H9 (cell line): ENCODE results near the gene EBLN2. TPM values are rescaled to one million over a fixed set of nuclear protein-coding genes. Genes with fewer than 3 reads are reported as not detected.

Source experiments
- DNase-seq: peaks from one replicate; pipeline ENCODE4 v3.0.0-alpha.2; 2017
- H2AFZ ChIP-seq: one replicate; pipeline ENCODE4 v1.6.1; 2013; ENCODE audit warnings: mild to moderate bottlenecking, low read length, control low read depth, moderate library complexity
- H2AK5ac ChIP-seq: 2 replicates; pipeline ENCODE4 v1.6.1; 2013; ENCODE audit warnings: low read length, control low read depth, mixed read lengths; ENCODE audit not compliant: insufficient read length
- H2BK120ac ChIP-seq: one replicate; pipeline ENCODE4 v1.6.1; 2013; ENCODE audit warnings: low read depth, mild to moderate bottlenecking, low read length, control low read depth, inconsistent platforms; ENCODE audit not compliant: poor library complexity, severe bottlenecking
- H2BK12ac ChIP-seq: 2 replicates; pipeline ENCODE4 v1.6.1; 2013; ENCODE audit warnings: low read length, control low read depth, mixed read lengths, low read depth; ENCODE audit not compliant: insufficient read length
- H2BK15ac ChIP-seq: 2 replicates; pipeline ENCODE4 v1.6.1; 2013; ENCODE audit warnings: low read depth, low read length, control low read depth
- H2BK20ac ChIP-seq: one replicate; pipeline ENCODE4 v1.6.1; 2013; ENCODE audit warnings: low read depth, mild to moderate bottlenecking, low read length, control low read depth, inconsistent platforms; ENCODE audit not compliant: poor library complexity, severe bottlenecking
- H2BK5ac ChIP-seq: 2 replicates; pipeline ENCODE4 v1.6.1; 2013; ENCODE audit warnings: low read length, control low read depth, mixed read lengths; ENCODE audit not compliant: insufficient read length
- H3K14ac ChIP-seq: 2 replicates; pipeline ENCODE4 v1.6.1; 2013; ENCODE audit warnings: low read length, control low read depth; ENCODE audit not compliant: insufficient read depth
- H3K18ac ChIP-seq: 2 replicates; pipeline ENCODE4 v1.6.1; 2013; ENCODE audit warnings: low read depth, mild to moderate bottlenecking, mixed read lengths, low read length, control low read depth; ENCODE audit not compliant: insufficient read length
- H3K23ac ChIP-seq: 2 replicates; pipeline ENCODE4 v1.6.1; 2013; ENCODE audit warnings: low read length, control low read depth, mixed read lengths, low read depth; ENCODE audit not compliant: insufficient read length
- H3K23me2 ChIP-seq: 2 replicates; pipeline ENCODE4 v1.6.1; 2013; ENCODE audit warnings: low read depth, mild to moderate bottlenecking, mixed read lengths, low read length, control low read depth; ENCODE audit not compliant: insufficient read length, poor library complexity, severe bottlenecking
- H3K27ac ChIP-seq: 2 replicates; pipeline ENCODE4 v1.5.1; 2013; ENCODE audit warnings: low read length, control low read depth, mixed read lengths, low read depth; ENCODE audit not compliant: insufficient read length
- H3K27me3 ChIP-seq: 2 replicates; pipeline ENCODE4 v1.6.1; 2013; ENCODE audit warnings: low read length, control low read depth, inconsistent platforms; ENCODE audit not compliant: insufficient read depth
- H3K4ac ChIP-seq: 2 replicates; pipeline ENCODE4 v1.6.1; 2013; ENCODE audit warnings: low read depth, mild to moderate bottlenecking, control low read depth, inconsistent platforms, low read length, moderate library complexity
- H3K4me1 ChIP-seq: 2 replicates; pipeline ENCODE4 v1.6.1; 2013; ENCODE audit warnings: low read length, control low read depth, inconsistent platforms; ENCODE audit not compliant: insufficient read depth
- H3K4me2 ChIP-seq: 2 replicates; pipeline ENCODE4 v1.6.1; 2013; ENCODE audit warnings: low read length, control low read depth, mixed read lengths; ENCODE audit not compliant: insufficient read length, insufficient read depth
- H3K56ac ChIP-seq: 2 replicates; pipeline ENCODE4 v1.6.1; 2013; ENCODE audit warnings: low read depth, mild to moderate bottlenecking, mixed read lengths, low read length, control low read depth; ENCODE audit not compliant: insufficient read length
- H3K79me1 ChIP-seq: 2 replicates; pipeline ENCODE4 v1.6.1; 2013; ENCODE audit warnings: low read depth, mild to moderate bottlenecking, moderate library complexity, low read length, control low read depth, inconsistent platforms; ENCODE audit not compliant: insufficient read depth, poor library complexity, severe bottlenecking
- H3K79me2 ChIP-seq: 2 replicates; pipeline ENCODE4 v1.6.1; 2013; ENCODE audit warnings: low read length, control low read depth, inconsistent platforms; ENCODE audit not compliant: insufficient read depth
- H3K9ac ChIP-seq: 2 replicates; pipeline ENCODE4 v1.6.1; 2013; ENCODE audit warnings: low read length, control low read depth, mixed read lengths; ENCODE audit not compliant: insufficient read length; ENCODE audit errors: extremely low read depth
- H3K9me3 ChIP-seq: one replicate; pipeline ENCODE4 v1.6.1; 2013; ENCODE audit warnings: low read depth, low read length, inconsistent platforms; ENCODE audit not compliant: control insufficient read depth
- H3T11ph ChIP-seq: one replicate; pipeline ENCODE4 v1.6.1; 2013; ENCODE audit warnings: mild to moderate bottlenecking, low read length, control low read depth, inconsistent platforms
- H4K20me1 ChIP-seq: one replicate; pipeline ENCODE4 v1.6.1; 2013; ENCODE audit not compliant: control insufficient read depth, insufficient read length, insufficient read depth
- H4K5ac ChIP-seq: 2 replicates; pipeline ENCODE4 v1.6.1; 2013; ENCODE audit warnings: low read depth, mild to moderate bottlenecking, mixed read lengths, low read length, control low read depth; ENCODE audit not compliant: insufficient read length
- H4K8ac ChIP-seq: replicated peaks from 2 replicates; pipeline ENCODE4 v1.6.1; 2013; ENCODE audit warnings: low read length, control low read depth, mixed read lengths, low read depth; ENCODE audit not compliant: insufficient read length
- H4K91ac ChIP-seq: 2 replicates; pipeline ENCODE4 v1.6.1; 2013; ENCODE audit warnings: low read depth, mild to moderate bottlenecking, moderate library complexity, mixed read lengths, low read length, control low read depth; ENCODE audit not compliant: insufficient read length
- H3K27ac Mint-ChIP-seq, 3 experiments: 2 replicates in 2 of 3; 3 replicates in 1 of 3; pipeline ENCODE4 v1.8.0; 2020 to 2021; ENCODE audit warnings: mixed read lengths in 3 of 3, mild to moderate bottlenecking in 1 of 3, moderate library complexity in 1 of 3
- H3K27me3 Mint-ChIP-seq: 2 replicates; pipeline ENCODE4 v1.8.0; 2021; ENCODE audit warnings: low read depth, mild to moderate bottlenecking, moderate library complexity, mixed read lengths
- H3K36me3 Mint-ChIP-seq, 3 experiments: 2 replicates in 2 of 3; 3 replicates in 1 of 3; pipeline ENCODE4 v1.8.0; 2020 to 2021; ENCODE audit warnings: low read depth in 3 of 3, mixed read lengths in 3 of 3; ENCODE audit not compliant: insufficient read depth in 1 of 3
- H3K4me1 Mint-ChIP-seq, 2 experiments: 2 replicates each; pipeline ENCODE4 v1.8.0; 2020; ENCODE audit warnings: mixed read lengths in 2 of 2
- H3K4me3 Mint-ChIP-seq, 2 experiments: 2 replicates in 1 of 2; 3 replicates in 1 of 2; pipeline ENCODE4 v1.8.0; 2020 to 2021; ENCODE audit warnings: mild to moderate bottlenecking in 2 of 2, mixed read lengths in 2 of 2, moderate library complexity in 1 of 2
- H3K9me3 Mint-ChIP-seq, 2 experiments: 2 replicates in 1 of 2; 3 replicates in 1 of 2; pipeline ENCODE4 v1.8.0; 2020; ENCODE audit warnings: mild to moderate bottlenecking in 2 of 2, mixed read lengths in 2 of 2, moderate library complexity in 1 of 2
- WGBS: extraction: QIAGEN DNeasy Blood & Tissue Kit; methylation state at CpG from one replicate; pipeline ENCODE4 v1.1.7; 2013; ENCODE audit warnings: missing lambda C conversion rate, low lambda C conversion rate, mixed read lengths; ENCODE audit not compliant: insufficient read length; ENCODE audit errors: extremely low coverage; 5-methylcytosine and 5-hydroxymethylcytosine counted together
- total RNA-seq: library from RNA; stranded (reverse); gene quantifications from 2 replicates; pipeline ENCODE4 v1.2.1, GENCODE V29; 2021
- TF ChIP-seq, protein P1 (sequence below): fragments of 200-600 bp; sonication (generic); conservative IDR thresholded peaks from 3 replicates; pipeline ENCODE4 v1.8.0; 2021; ENCODE audit warnings: antibody characterized with exemption, mild to moderate bottlenecking

The EBLN2 gene
- total RNA-seq, 1 experiment from 2014 or later, result 6.1 TPM

DNA sequence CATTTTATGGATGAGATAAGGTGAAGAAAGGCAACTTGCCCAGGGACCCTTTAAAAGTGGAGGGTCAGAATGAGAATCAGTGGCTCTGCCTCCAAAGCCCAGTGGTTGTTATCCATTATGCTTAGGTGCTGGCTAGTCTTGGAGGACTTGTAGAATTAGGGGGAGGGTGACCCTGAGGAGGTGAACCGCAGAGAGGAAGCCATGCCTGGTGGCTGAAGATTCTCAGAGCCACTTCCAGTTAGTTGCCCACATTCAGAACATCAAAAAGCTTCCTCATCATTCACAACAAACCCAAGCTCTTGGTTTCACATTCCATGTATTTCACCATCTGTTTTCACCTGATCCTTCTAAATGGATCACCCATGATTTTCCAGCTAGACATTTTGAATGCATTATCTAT is 11.2 kb downstream of the EBLN2 start:
- H2AK5ac ChIP-seq, result no peak overlapping the region
- no peak overlapping the region for H2BK20ac ChIP-seq
- H3K9me3 ChIP-seq, result no peaks in the 10 kb centered on the region
- no peak overlapping the region for H2AFZ ChIP-seq
- no peaks in the 10 kb centered on the region for H3K9me3 Mint-ChIP-seq
- no peaks in the 10 kb centered on the region for H3K79me2 ChIP-seq
- peaks cover 23 to 31% of the 10 kb centered on the region in 2 experiments for H3K4me1 Mint-ChIP-seq
- H3K27ac Mint-ChIP-seq, result peak overlapping the region in 1 of 3 experiments; percentile 68; a peak in 2 of 7 replicates
- H3K23ac ChIP-seq, result no peak overlapping the region
- no peak overlapping the region for H4K5ac ChIP-seq
- no peak overlapping the region for H2BK120ac ChIP-seq
- no peak overlapping the region for H3K56ac ChIP-seq
- no peak overlapping the region for H2BK15ac ChIP-seq
- no peak overlapping the region for H3K27ac ChIP-seq
- no peak overlapping the region for H3K4ac ChIP-seq
- DNase-seq, result no peak
- no peaks in the 10 kb centered on the region for H3K27me3 Mint-ChIP-seq
- H3K36me3 Mint-ChIP-seq, result peaks cover 0 to 4% (median 0%) of the 10 kb centered on the region in 3 experiments; a peak in 1 of 7 replicates
- no peaks in the 10 kb centered on the region for H3K79me1 ChIP-seq
- no peaks in the 10 kb centered on the region for H3K27me3 ChIP-seq
- H3K4me3 Mint-ChIP-seq, result no peak overlapping the region
- H4K20me1 ChIP-seq, result no peaks in the 10 kb centered on the region
- H3K18ac ChIP-seq, result no peak overlapping the region
- H3T11ph ChIP-seq, result no peak overlapping the region
- H2BK5ac ChIP-seq, result no peak overlapping the region
- no peaks in the 10 kb centered on the region for H3K23me2 ChIP-seq
- WGBS, result no CpG with 5 or more reads among the region's 1 CpG
- no peak overlapping the region for H3K14ac ChIP-seq
- H3K4me1 ChIP-seq, result peaks cover 6% of the 10 kb centered on the region; the same call in 1 of the 2 replicates
- TF ChIP-seq, protein P1, sequence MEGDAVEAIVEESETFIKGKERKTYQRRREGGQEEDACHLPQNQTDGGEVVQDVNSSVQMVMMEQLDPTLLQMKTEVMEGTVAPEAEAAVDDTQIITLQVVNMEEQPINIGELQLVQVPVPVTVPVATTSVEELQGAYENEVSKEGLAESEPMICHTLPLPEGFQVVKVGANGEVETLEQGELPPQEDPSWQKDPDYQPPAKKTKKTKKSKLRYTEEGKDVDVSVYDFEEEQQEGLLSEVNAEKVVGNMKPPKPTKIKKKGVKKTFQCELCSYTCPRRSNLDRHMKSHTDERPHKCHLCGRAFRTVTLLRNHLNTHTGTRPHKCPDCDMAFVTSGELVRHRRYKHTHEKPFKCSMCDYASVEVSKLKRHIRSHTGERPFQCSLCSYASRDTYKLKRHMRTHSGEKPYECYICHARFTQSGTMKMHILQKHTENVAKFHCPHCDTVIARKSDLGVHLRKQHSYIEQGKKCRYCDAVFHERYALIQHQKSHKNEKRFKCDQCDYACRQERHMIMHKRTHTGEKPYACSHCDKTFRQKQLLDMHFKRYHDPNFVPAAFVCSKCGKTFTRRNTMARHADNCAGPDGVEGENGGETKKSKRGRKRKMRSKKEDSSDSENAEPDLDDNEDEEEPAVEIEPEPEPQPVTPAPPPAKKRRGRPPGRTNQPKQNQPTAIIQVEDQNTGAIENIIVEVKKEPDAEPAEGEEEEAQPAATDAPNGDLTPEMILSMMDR, result no peak
- H3K4me2 ChIP-seq, result no peak overlapping the region
- no peak overlapping the region for H2BK12ac ChIP-seq
- no peak overlapping the region for H3K9ac ChIP-seq
- no peak overlapping the region for H4K91ac ChIP-seq
- H4K8ac ChIP-seq, result no peak overlapping the region
